ENCODE data around the gene NRROS. TPM values are rescaled to one million over a fixed set of nuclear protein-coding genes. Genes with fewer than 3 reads are reported as not detected.

NRROS gene
- total RNA-seq, 1 experiment from 2014 or later: 0.07 TPM

GRCh38 chr3:196651819-196652218 is 12.3 kb downstream of the NRROS start:
- DNase-seq (no peak), ATAC-seq (no peak)
- no peak overlapping the region; the same call in 1 of the 2 replicates for H3K27ac ChIP-seq (ENCODE audit: low read length)
- H3K27me3 ChIP-seq (ENCODE audit: low read length): no peaks in the 10 kb centered on the region
- intact Hi-C loops (cut with micrococcal nuclease): no loop called here
- H3K4me3 ChIP-seq (ENCODE audit: low read length): no peak overlapping the region
- H3K4me2 ChIP-seq (ENCODE audit: low read length): peak overlapping the region; percentile 58; the same call in 1 of the 2 replicates
- H4K20me1 ChIP-seq (ENCODE audit: low read length): no peaks in the 10 kb centered on the region
- BruUV-seq (replicated peaks): no TSS peak
- no peak for TF ChIP-seq EZH2phosphoT487 (IDR thresholded peaks at IDR 0.05; ENCODE audit: borderline replicate concordance, low read length)
- no peak for TF ChIP-seq EZH2 (IDR thresholded peaks at IDR 0.05; ENCODE audit: low read length, unreplicated experiment)
- no peak for TF ChIP-seq CTCF (conservative IDR thresholded peaks at IDR 0.05; ENCODE audit: low read depth, low read length)
- no peaks in the 10 kb centered on the region for H3K9me3 ChIP-seq (ENCODE audit: low read length)
- POLR2A ChIA-PET (ENCODE audit: unreplicated experiment): no interaction called here
- no peak overlapping the region for H2AFZ ChIP-seq (ENCODE audit: low read length)
- H3K9me2 ChIP-seq (replicated peaks; ENCODE audit: low read length): no peaks in the 10 kb centered on the region
- no peaks in the 10 kb centered on the region for H3F3A ChIP-seq (ENCODE audit: low read length, unreplicated experiment)
- CTCF ChIA-PET: no interaction called here
- H3K36me3 ChIP-seq (ENCODE audit: low read depth, low read length): no peaks in the 10 kb centered on the region
- no peaks in the 10 kb centered on the region for H3K79me2 ChIP-seq (ENCODE audit: low read length)
- H3K9ac ChIP-seq (ENCODE audit: low read length): no peak overlapping the region
- peaks cover 21% of the 10 kb centered on the region for H3K4me1 ChIP-seq (ENCODE audit: insufficient read depth, low read length)

- Histone ChIP-seq H3K4me2 (ENCODE audit: low read length) (no peak overlapping the region), H3K79me2 (ENCODE audit: low read length) (no peaks in the 10 kb centered on the region), H2AFZ (ENCODE audit: low read length) (no peak overlapping the region), H3K9me3 (ENCODE audit: low read length) (no peaks in the 10 kb centered on the region), H4K20me1 (ENCODE audit: low read length) (no peaks in the 10 kb centered on the region), H3K9ac (ENCODE audit: low read length) (no peak overlapping the region), H3F3A (ENCODE audit: low read length, unreplicated experiment) (no peaks in the 10 kb centered on the region), H3K4me3 (ENCODE audit: low read length) (no peak overlapping the region), H3K27ac (ENCODE audit: low read length) (no peak overlapping the region), H3K36me3 (ENCODE audit: low read depth, low read length) (no peaks in the 10 kb centered on the region), H3K27me3 (ENCODE audit: low read length) (no peaks in the 10 kb centered on the region), H3K4me1 (ENCODE audit: insufficient read depth, low read length) (peaks cover 15% of the 10 kb centered on the region), H3K9me2 (replicated peaks; ENCODE audit: low read length) (no peaks in the 10 kb centered on the region)
- no TSS peak for BruUV-seq (replicated peaks)
- no peak for TF ChIP-seq CTCF (conservative IDR thresholded peaks at IDR 0.05; ENCODE audit: low read depth, low read length)
- no peak for TF ChIP-seq EZH2phosphoT487 (IDR thresholded peaks at IDR 0.05; ENCODE audit: borderline replicate concordance, low read length)
- TF ChIP-seq EZH2 (IDR thresholded peaks at IDR 0.05; ENCODE audit: low read length, unreplicated experiment): no peak
- ChIA-PET CTCF (no interaction called here), POLR2A (ENCODE audit: unreplicated experiment) (no interaction called here)
- DNase-seq: no peak
- ATAC-seq: no peak
- intact Hi-C loops (cut with micrococcal nuclease): no loop called here
Measured at GRCh38 chr3:196652961-196653795, 13.7 kb downstream of the NRROS start.

GRCh38 chr3:196654006-196654734 is 14.7 kb downstream of the NRROS start:
- ChIA-PET POLR2A (ENCODE audit: unreplicated experiment) (no interaction called here), CTCF (no interaction called here)
- intact Hi-C loops (cut with micrococcal nuclease): no loop called here
- H3K36me3 ChIP-seq (ENCODE audit: low read depth, low read length): no peaks in the 10 kb centered on the region
- H3K79me2 ChIP-seq (ENCODE audit: low read length): no peaks in the 10 kb centered on the region
- H3K9me3 ChIP-seq (ENCODE audit: low read length): no peaks in the 10 kb centered on the region
- H3K9me2 ChIP-seq (replicated peaks; ENCODE audit: low read length): no peaks in the 10 kb centered on the region
- H3K9ac ChIP-seq (ENCODE audit: low read length): no peak overlapping the region
- H2AFZ ChIP-seq (ENCODE audit: low read length): no peak overlapping the region
- no peaks in the 10 kb centered on the region for H3K27me3 ChIP-seq (ENCODE audit: low read length)
- no peak overlapping the region for H3K27ac ChIP-seq (ENCODE audit: low read length)
- peaks cover 15% of the 10 kb centered on the region for H3K4me1 ChIP-seq (ENCODE audit: insufficient read depth, low read length)
- TF ChIP-seq EZH2phosphoT487 (IDR thresholded peaks at IDR 0.05; ENCODE audit: borderline replicate concordance, low read length) (no peak), EZH2 (IDR thresholded peaks at IDR 0.05; ENCODE audit: low read length, unreplicated experiment) (no peak), CTCF (conservative IDR thresholded peaks at IDR 0.05; ENCODE audit: low read depth, low read length) (no peak)
- H4K20me1 ChIP-seq (ENCODE audit: low read length): no peaks in the 10 kb centered on the region
- no peak for ATAC-seq
- no peaks in the 10 kb centered on the region for H3F3A ChIP-seq (ENCODE audit: low read length, unreplicated experiment)
- H3K4me3 ChIP-seq (ENCODE audit: low read length): no peak overlapping the region
- BruUV-seq (replicated peaks): no TSS peak
- no peak overlapping the region for H3K4me2 ChIP-seq (ENCODE audit: low read length)
- DNase-seq: no peak

Data from PC-3 (cell line).